Measurements from ENCODE around the gene MON1B.

Gene MON1B

GRCh38 chr16:77246150-77246549, 55.2 kb downstream of the MON1B start:
- no peak for DNase-seq (ENCODE audit: low read depth in 2 of 2)

- DNase-seq (ENCODE audit: low read depth in 2 of 2): no peak
Observed at GRCh38 chr16:77250400-77250799, 59.4 kb downstream of the MON1B start.
